DND-41 (cell line): Measurements from ENCODE around the gene ARIH1.

Source experiments
- CTCF ChIP-seq: IDR thresholded peaks from 2 replicates; pipeline ENCODE4 v1.5.1; 2012; ENCODE audit warnings: borderline replicate concordance, low read length, moderate library complexity, mild to moderate bottlenecking; ENCODE audit not compliant: poor library complexity, severe bottlenecking; ENCODE audit errors: extremely low read depth
- EZH2 ChIP-seq: IDR thresholded peaks from 3 replicates; pipeline ENCODE4 v1.6.1; 2012; ENCODE audit warnings: borderline replicate concordance, low read depth, mild to moderate bottlenecking, moderate library complexity, low read length, inconsistent platforms; ENCODE audit not compliant: severe bottlenecking

DNA sequence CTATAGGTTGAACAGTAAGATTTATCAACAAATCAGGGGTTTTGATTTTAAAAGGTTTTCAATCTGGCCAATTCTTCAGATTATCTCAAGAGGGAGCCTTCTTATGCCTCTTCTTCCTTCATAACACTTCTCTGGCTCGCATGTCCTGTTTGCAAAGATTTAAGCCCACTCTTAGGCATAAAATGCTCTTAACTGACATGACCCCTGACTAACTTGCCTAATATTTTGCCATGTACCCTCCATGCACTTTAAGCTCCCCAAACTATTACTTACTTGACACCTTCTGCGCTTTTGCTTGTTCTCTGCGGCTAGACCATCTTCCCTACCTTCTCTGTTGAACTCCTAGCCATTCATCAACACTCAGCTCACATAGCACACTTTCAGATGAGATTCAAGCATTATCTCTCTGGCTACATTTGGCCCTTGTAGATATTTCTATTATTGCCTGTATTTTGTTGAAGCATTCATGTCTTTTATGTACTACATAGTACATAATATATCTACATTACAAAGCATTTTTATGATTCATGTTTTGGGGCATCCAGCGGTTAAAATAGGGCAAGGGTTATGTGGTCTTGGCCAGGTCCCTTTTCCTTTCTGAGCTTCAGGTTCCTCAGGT, 1.0 kb upstream of the ARIH1 start:
- TF ChIP-seq CTCF (peak; percentile 30), EZH2 (no peak)
